Fibroblast of lung (primary cell): ENCODE results near the gene CYSTM1. TPM values are rescaled to one million over a fixed set of nuclear protein-coding genes. Genes with fewer than 3 reads are reported as not detected.

Experiments used
- DNase-seq, 2 donors: peaks; one replicate each; pipeline versions ENCODE4 v3.0.0 to v3.0.0-alpha.2; 2010; ENCODE audit warnings: low read depth in 2 of 2
- H2AFZ ChIP-seq: 2 replicates; pipeline ENCODE4 v1.5.1; 2012; ENCODE audit warnings: low read length, control low read depth, inconsistent platforms
- H3K27ac ChIP-seq: 2 replicates; pipeline ENCODE4 v1.5.1; 2011; ENCODE audit warnings: low read length, control low read depth; ENCODE audit not compliant: insufficient read depth
- H3K27me3 ChIP-seq: 2 replicates; pipeline ENCODE4 v1.5.1; 2011; ENCODE audit warnings: mild to moderate bottlenecking, low read length; ENCODE audit not compliant: control insufficient read depth, insufficient read depth
- H3K36me3 ChIP-seq: 2 replicates; pipeline ENCODE4 v1.5.1; 2011; ENCODE audit warnings: low read length; ENCODE audit not compliant: control insufficient read depth, insufficient read depth
- H3K4me1 ChIP-seq: 2 replicates; pipeline ENCODE4 v1.5.1; 2011; ENCODE audit warnings: low read length; ENCODE audit not compliant: control insufficient read depth, insufficient read depth; ENCODE audit errors: extremely low read depth
- H3K4me2 ChIP-seq: 2 replicates; pipeline ENCODE4 v1.5.1; 2011; ENCODE audit warnings: low read length, control low read depth; ENCODE audit not compliant: insufficient read depth; ENCODE audit errors: extremely low read depth
- H3K4me3 ChIP-seq, 4 experiments: fragments of 200-600 bp in 1 of 4; sonication (generic) in 1 of 4; replicated peaks in 1 of 4; 2 replicates each; pipeline ENCODE4 v1.5.1; 2011 to 2016; ENCODE audit warnings: low read length in 4 of 4, low read depth in 3 of 4, mild to moderate bottlenecking in 3 of 4, control low read depth in 2 of 4, inconsistent platforms in 1 of 4, mixed read lengths in 1 of 4; ENCODE audit not compliant: insufficient read depth in 1 of 4; ENCODE audit errors: control extremely low read depth in 1 of 4
- H3K79me2 ChIP-seq: 2 replicates; pipeline ENCODE4 v1.5.1; 2012; ENCODE audit warnings: mild to moderate bottlenecking, low read length, inconsistent platforms; ENCODE audit not compliant: control insufficient read depth, insufficient read depth
- H3K9ac ChIP-seq: 2 replicates; pipeline ENCODE4 v1.5.1; 2011; ENCODE audit warnings: mild to moderate bottlenecking, low read length, control low read depth; ENCODE audit not compliant: insufficient read depth
- H3K9me3 ChIP-seq: 2 replicates; pipeline ENCODE4 v1.5.1; 2012; ENCODE audit warnings: low read depth, low read length; ENCODE audit not compliant: control insufficient read depth, insufficient read depth
- H4K20me1 ChIP-seq: 2 replicates; pipeline ENCODE4 v1.5.1; 2011; ENCODE audit warnings: low read length; ENCODE audit not compliant: control insufficient read depth, insufficient read depth; ENCODE audit errors: extremely low read depth
- EZH2 ChIP-seq: IDR thresholded peaks from 2 replicates; pipeline ENCODE4 v1.5.1; 2012; ENCODE audit warnings: low read length, control low read depth, mild to moderate bottlenecking; ENCODE audit errors: missing control alignments
- polyA plus RNA-seq, 2 donors: library from polyadenylated mRNA; depleted of rRNA in 1 of 2; stranded (reverse) in 1 of 2; unstranded in 1 of 2; fragments of >200 nt; gene quantifications; 2 replicates each; pipeline ENCODE4 v1.2.1, GENCODE V29; 2011 to 2012; ENCODE audit warnings: missing spikeins in 1 of 2
- total RNA-seq: library from RNA; depleted of rRNA; stranded (reverse); fragments of >200 nt; gene quantifications from 2 replicates; pipeline ENCODE4 v1.2.1, GENCODE V29; 2014
- TF ChIP-seq, protein P1 (sequence below), 2 donors: IDR thresholded peaks in 1 of 2; conservative IDR thresholded peaks in 1 of 2; 1 replicate in 1 of 2; 2 replicates in 1 of 2; pipeline ENCODE4 v1.5.1; 2011 to 2012; ENCODE audit warnings: low read length in 2 of 2, control low read depth in 1 of 2, inconsistent platforms in 1 of 2, low read depth in 1 of 2, mild to moderate bottlenecking in 1 of 2

Gene CYSTM1
- total and polyA plus RNA-seq, 2 donors (not counting 1 experiment from before 2014, with no cell fraction given): 24.3 to 35.8 TPM

DNA sequence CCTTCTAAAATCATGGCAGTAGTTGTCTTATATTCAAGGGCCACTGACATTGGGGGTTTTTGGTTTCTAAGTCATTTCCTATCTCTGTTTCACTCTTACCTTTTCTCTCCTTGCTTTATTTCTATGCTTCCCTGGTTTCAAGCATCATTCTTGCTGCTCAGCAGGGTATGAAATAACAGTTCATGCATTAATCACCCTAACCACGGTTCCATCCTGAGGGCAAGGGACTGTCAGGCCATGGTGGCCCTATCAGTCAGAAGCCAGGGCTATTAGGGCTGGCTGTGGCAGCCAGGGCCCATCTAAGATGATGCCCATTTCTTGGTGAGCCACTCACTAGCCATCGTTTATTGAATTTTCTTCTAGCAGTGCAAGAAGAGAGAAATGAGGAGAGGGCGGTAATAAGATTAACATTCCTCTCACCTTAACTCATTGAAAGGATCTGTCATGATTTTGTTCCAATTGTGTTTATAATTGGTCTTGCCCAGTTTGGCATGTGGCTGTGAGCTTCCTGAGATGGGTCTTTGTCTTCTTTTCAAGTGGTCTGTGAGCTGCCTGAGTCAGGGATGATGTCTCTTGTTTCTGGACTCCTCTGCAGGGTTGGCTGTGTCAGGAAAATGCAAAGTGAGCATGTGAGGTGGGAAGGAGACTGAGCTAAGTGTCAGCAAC is 45.2 kb downstream of the CYSTM1 start:
- Histone ChIP-seq H4K20me1 (no peaks in the 10 kb centered on the region), H2AFZ (no peak overlapping the region), H3K4me1 (peaks cover 29% of the 10 kb centered on the region), H3K9me3 (no peaks in the 10 kb centered on the region), H3K4me3 (no peak overlapping the region), H3K9ac (no peak overlapping the region), H3K36me3 (no peaks in the 10 kb centered on the region), H3K4me2 (no peak overlapping the region), H3K79me2 (no peaks in the 10 kb centered on the region), H3K27ac (peak overlapping the region; percentile 76), H3K27me3 (no peaks in the 10 kb centered on the region)
- TF ChIP-seq, protein P1, sequence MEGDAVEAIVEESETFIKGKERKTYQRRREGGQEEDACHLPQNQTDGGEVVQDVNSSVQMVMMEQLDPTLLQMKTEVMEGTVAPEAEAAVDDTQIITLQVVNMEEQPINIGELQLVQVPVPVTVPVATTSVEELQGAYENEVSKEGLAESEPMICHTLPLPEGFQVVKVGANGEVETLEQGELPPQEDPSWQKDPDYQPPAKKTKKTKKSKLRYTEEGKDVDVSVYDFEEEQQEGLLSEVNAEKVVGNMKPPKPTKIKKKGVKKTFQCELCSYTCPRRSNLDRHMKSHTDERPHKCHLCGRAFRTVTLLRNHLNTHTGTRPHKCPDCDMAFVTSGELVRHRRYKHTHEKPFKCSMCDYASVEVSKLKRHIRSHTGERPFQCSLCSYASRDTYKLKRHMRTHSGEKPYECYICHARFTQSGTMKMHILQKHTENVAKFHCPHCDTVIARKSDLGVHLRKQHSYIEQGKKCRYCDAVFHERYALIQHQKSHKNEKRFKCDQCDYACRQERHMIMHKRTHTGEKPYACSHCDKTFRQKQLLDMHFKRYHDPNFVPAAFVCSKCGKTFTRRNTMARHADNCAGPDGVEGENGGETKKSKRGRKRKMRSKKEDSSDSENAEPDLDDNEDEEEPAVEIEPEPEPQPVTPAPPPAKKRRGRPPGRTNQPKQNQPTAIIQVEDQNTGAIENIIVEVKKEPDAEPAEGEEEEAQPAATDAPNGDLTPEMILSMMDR (conservative IDR thresholded peaks at IDR 0.05 in 1 of 2, IDR thresholded peaks at IDR 0.05 in 1 of 2; ENCODE audit: low read depth in 1 of 2, low read length in 2 of 2): no peak
- TF ChIP-seq EZH2: no peak
- peak in 1 of 2 donors; percentile 82 for DNase-seq

- Histone ChIP-seq H3K36me3 (no peaks in the 10 kb centered on the region), H3K4me1 (peaks cover 29% of the 10 kb centered on the region), H3K4me2 (peak overlapping the region; percentile 15), H3K27ac (peak overlapping the region; percentile 76), H3K79me2 (no peaks in the 10 kb centered on the region), H3K9me3 (no peaks in the 10 kb centered on the region), H2AFZ (no peak overlapping the region), H3K27me3 (no peaks in the 10 kb centered on the region), H3K4me3 (no peak overlapping the region), H4K20me1 (no peaks in the 10 kb centered on the region), H3K9ac (no peak overlapping the region)
- TF ChIP-seq, protein P1 (conservative IDR thresholded peaks at IDR 0.05 in 1 of 2, IDR thresholded peaks at IDR 0.05 in 1 of 2; ENCODE audit: low read depth in 1 of 2, low read length in 2 of 2): no peak
- TF ChIP-seq EZH2: no peak
- no peak for DNase-seq
Measured at GRCh38 chr5:140220698-140221064, 45.7 kb downstream of the CYSTM1 start.

DNA sequence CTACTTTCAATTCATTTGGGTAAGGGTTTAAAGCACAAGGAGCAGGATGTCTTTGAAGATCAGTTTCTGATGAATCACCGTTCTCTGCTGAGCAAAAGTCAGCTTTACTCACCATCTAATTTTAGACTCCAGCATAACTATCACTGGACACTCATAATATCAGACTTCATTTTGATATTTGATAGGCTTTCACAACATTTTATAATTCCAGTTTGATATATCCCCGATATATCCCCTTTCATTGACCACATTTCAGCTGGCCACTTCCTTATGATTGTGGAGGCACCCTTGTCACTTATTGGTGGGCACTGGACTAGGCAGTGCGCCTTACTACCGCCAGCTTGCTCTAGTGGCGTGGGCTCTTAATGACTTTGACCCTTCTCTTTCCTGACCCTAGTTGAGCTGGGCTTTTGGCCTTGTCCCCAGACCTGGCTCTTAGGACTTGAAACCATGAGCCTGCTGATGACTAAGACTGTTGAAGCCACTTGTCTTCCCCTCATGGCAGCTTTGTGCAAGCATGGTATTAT is 46.8 kb downstream of the CYSTM1 start:
- no peaks in the 10 kb centered on the region for H3K36me3 ChIP-seq
- H3K27ac ChIP-seq: peak overlapping the region; percentile 39
- DNase-seq: peak; percentile 87
- no peaks in the 10 kb centered on the region for H3K79me2 ChIP-seq
- H3K4me3 ChIP-seq: no peak overlapping the region
- no peaks in the 10 kb centered on the region for H3K27me3 ChIP-seq
- no peak overlapping the region for H3K9ac ChIP-seq
- H3K4me1 ChIP-seq: peaks cover 29% of the 10 kb centered on the region
- TF ChIP-seq EZH2: no peak
- TF ChIP-seq, protein P1 (conservative IDR thresholded peaks at IDR 0.05 in 1 of 2, IDR thresholded peaks at IDR 0.05 in 1 of 2; ENCODE audit: low read depth in 1 of 2, low read length in 2 of 2): no peak
- H4K20me1 ChIP-seq: no peaks in the 10 kb centered on the region
- no peaks in the 10 kb centered on the region for H3K9me3 ChIP-seq
- peak overlapping the region; percentile 59 for H3K4me2 ChIP-seq
- H2AFZ ChIP-seq: no peak overlapping the region
